Cardiac fibroblast (primary cell): ENCODE results near the gene ARHGEF26.

Experiments used
- DNase-seq, 2 donors: peaks; one replicate each; pipeline versions ENCODE4 v3.0.0 to v3.0.0-alpha.2; 2010; ENCODE audit warnings: low read depth in 2 of 2
- H3K4me3 ChIP-seq, 2 donors: replicated peaks in 1 of 2; 1 replicate in 1 of 2; 2 replicates in 1 of 2; pipeline ENCODE4 v1.5.1; 2011; ENCODE audit warnings: low read depth in 2 of 2, low read length in 2 of 2, mild to moderate bottlenecking in 2 of 2, moderate library complexity in 1 of 2
- TF ChIP-seq, protein P1 (sequence below): IDR thresholded peaks from one replicate; pipeline ENCODE4 v1.5.1; 2011; ENCODE audit warnings: low read depth, mild to moderate bottlenecking, low read length, inconsistent platforms

ARHGEF26 gene, protein sequence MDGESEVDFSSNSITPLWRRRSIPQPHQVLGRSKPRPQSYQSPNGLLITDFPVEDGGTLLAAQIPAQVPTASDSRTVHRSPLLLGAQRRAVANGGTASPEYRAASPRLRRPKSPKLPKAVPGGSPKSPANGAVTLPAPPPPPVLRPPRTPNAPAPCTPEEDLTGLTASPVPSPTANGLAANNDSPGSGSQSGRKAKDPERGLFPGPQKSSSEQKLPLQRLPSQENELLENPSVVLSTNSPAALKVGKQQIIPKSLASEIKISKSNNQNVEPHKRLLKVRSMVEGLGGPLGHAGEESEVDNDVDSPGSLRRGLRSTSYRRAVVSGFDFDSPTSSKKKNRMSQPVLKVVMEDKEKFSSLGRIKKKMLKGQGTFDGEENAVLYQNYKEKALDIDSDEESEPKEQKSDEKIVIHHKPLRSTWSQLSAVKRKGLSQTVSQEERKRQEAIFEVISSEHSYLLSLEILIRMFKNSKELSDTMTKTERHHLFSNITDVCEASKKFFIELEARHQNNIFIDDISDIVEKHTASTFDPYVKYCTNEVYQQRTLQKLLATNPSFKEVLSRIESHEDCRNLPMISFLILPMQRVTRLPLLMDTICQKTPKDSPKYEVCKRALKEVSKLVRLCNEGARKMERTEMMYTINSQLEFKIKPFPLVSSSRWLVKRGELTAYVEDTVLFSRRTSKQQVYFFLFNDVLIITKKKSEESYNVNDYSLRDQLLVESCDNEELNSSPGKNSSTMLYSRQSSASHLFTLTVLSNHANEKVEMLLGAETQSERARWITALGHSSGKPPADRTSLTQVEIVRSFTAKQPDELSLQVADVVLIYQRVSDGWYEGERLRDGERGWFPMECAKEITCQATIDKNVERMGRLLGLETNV

DNA sequence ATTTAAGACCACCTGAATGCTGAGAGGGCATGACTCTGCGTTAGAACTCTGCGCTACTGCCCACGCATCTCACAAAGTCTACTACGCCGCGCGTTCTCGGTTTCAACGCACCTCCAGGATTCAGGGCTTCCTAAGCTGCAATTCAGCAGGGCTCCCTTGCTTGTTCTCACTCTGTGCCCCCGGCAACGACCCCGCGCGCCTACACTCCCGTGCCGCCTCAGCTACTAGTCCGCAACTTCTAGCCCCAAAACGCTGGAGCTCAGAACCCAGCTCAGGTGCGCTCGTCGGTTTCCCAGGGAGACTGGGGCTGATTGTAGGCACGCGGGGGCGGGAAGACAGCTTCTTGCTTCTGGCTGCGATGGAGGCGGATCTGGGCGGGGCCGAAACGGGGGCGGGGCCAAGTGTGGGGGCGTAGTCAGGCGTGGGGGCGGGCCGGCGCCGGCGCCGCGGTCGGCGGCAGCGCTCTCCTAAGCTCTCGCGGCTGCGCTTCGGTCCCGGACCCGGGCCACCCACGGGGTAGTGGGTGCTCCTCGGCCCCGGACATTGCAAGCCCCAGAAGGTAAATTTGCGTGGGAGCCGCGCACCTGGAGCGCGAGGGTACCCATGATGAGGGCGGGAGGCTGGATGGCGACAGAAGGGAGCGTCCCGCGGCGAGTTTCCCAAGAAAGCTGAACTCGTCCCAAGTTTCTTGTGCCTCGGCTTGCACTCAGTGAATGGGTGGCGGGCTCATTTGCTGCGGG is at the start of gene ARHGEF26:
Gene ARHGEF26, plus strand, starts transcription at position 430 of the 740 bp plus-strand sequence. CDS start 603 bp downstream, outside the sequence.
- TF ChIP-seq, protein P1, sequence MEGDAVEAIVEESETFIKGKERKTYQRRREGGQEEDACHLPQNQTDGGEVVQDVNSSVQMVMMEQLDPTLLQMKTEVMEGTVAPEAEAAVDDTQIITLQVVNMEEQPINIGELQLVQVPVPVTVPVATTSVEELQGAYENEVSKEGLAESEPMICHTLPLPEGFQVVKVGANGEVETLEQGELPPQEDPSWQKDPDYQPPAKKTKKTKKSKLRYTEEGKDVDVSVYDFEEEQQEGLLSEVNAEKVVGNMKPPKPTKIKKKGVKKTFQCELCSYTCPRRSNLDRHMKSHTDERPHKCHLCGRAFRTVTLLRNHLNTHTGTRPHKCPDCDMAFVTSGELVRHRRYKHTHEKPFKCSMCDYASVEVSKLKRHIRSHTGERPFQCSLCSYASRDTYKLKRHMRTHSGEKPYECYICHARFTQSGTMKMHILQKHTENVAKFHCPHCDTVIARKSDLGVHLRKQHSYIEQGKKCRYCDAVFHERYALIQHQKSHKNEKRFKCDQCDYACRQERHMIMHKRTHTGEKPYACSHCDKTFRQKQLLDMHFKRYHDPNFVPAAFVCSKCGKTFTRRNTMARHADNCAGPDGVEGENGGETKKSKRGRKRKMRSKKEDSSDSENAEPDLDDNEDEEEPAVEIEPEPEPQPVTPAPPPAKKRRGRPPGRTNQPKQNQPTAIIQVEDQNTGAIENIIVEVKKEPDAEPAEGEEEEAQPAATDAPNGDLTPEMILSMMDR: no peak
- DNase-seq: peak; percentile 76 to 80
- peak within 1 kb of the TSS; percentile 83 to 87 for H3K4me3 ChIP-seq

DNA sequence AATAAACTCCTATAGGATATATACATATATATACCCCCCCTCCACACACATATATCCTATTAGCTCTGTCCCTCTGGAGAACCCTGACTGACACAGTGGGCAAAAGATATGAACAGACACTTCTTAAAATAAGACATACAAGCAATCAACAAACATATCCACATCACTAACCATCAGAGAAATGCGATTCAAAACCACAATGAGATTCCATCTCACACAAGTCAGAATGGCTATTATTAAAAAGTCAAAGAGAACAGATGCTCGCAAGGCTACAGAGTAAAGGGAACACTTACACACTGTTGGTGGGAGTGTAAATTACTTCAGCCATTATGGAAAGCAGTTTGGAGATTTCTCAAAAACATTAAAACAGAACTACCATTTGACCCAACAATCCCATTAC is 46.2 kb upstream of the ARHGEF26 start:
- no peak for DNase-seq
- TF ChIP-seq, protein P1: no peak
- no peak overlapping the region for H3K4me3 ChIP-seq

DNA sequence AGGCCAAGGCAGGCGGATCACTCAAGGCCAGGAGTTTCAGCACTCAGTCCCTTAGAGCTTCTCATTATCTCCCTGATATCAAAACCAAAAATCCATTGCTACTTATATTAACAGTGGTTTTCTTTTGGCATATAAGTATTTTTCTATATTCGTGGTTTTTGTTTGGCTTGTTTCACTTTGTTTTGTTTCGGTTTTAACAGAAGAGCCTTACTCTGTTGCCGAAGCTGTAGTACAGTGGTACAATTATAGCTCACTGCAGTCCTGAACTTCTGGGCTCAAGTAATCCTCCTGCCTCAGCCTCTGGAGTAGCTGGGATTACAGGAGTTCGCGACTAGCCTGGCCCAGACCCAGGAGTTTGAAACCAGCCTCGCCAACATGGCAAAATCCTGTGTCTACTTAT is 42.5 kb upstream of the ARHGEF26 start:
- no peak overlapping the region for H3K4me3 ChIP-seq
- no peak for DNase-seq

DNA sequence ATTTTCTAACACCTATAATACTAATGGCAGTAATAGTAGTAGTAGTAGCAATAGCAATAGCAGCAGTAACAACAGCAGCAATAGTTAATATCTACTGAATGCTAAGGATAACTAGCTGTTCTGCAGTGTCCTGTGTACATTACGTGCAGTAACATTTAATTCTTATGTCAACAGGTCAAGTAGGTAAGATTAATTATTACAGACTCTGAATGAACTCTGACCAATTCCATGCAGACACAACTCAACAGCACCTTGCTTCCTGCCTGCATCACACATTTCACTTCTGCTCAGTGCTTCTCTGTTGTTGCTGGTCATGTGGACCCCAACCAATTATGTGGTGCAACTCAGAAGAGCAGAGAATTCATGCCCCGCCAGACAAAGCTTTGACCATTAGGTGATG is 39.9 kb upstream of the ARHGEF26 start:
- TF ChIP-seq, protein P1: no peak
- no peak for DNase-seq
- no peak overlapping the region for H3K4me3 ChIP-seq

More for the DNA sequence above, 42.5 kb upstream of the ARHGEF26 start:
- TF ChIP-seq, protein P1: no peak

DNA sequence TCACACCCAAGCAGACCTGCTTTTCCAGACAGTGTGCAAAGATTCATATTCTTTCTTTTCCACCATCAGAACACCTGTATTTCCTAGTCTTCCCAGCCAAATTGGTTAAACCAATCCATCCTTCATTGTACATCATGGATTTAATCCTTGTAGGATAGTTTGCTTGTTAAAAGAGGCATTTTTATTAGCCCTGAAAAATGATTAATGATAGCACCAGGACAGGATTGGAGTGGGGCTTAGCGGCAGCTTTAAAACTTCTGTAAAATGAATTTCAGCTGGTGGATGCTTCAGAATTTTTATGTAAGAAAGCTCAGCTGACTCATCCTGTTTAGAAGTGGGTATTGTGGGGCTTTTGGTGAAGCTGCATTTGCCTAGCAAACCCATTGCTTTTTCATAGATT is 36.1 kb upstream of the ARHGEF26 start:
- TF ChIP-seq, protein P1: no peak
- no peak overlapping the region for H3K4me3 ChIP-seq
- DNase-seq: no peak

DNA sequence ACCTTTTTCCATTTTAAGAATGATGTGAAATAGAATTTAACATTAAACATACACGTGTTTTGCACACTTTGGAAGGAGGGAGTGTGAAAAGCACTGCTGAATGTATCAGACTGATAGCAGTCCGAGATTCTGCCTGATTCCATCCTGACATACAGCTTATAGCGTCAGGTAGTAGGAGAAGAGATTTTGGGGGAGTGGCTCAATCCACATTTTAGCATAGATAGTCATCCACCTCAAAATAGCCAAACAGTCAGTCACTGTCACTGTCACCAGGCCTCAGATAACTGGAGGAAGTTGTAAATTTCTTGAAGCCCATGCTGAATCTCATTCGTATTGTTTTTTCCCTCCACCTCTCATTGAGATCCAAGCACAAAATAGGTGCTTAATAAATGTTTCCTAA is 35.4 kb upstream of the ARHGEF26 start:
- no peak for DNase-seq
- H3K4me3 ChIP-seq: no peak overlapping the region
- TF ChIP-seq, protein P1: no peak
